Ishikawa (cell line): Measurements from ENCODE around the gene KCNJ11.

Source experiments
- CEBPB ChIP-seq: IDR thresholded peaks from 2 replicates; pipeline ENCODE4 v1.6.1; 2012
- CREB1 ChIP-seq: IDR thresholded peaks from 2 replicates; pipeline ENCODE4 v1.6.1; 2012; ENCODE audit warnings: low read depth
- MAX ChIP-seq: IDR thresholded peaks from 2 replicates; pipeline ENCODE4 v1.6.1; 2012
- TEAD4 ChIP-seq: IDR thresholded peaks from 2 replicates; pipeline ENCODE4 v1.6.1; 2012

DNA sequence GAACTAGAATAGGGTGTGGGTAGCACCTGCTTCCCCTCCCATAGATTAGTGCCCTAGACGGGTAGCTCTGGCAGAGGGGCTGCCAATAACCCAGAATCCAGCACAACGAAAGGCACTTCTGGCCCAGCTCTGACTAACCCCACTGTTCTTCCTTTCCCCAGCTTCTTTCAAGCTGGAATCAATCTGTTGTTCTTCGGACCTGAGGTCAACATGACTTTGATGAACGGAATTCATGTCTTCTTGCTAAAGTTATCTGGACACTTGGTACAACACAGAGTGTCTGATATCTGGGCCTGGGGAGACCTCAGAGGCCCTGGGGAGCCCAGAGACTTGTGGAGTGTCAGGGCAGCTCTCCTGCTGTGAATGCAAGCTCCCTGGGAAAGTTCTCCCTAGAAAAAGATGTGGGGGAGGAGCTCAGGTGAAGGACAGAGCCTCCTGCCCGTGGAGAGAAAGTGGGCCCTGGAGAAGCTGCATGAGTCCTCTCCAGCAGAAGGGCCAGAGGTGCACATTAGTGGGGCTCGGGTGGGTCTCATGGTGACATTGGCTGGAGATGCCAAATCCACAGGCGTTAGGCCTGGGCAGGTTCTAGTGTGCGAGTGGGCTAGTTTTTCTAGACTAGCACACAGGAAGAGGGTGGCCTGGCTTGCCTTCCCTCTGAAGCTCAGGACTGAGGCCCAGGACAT, 6.3 kb downstream of the KCNJ11 start:
- TF ChIP-seq CREB1 (no peak), CEBPB (no peak), TEAD4 (no peak), MAX (no peak)
